ENCODE measurements around the gene HTR7. TPM values are rescaled to one million over a fixed set of nuclear protein-coding genes. Genes with fewer than 3 reads are reported as not detected.
A peak's percentile ranks its signal among the peaks of the same experiment; 100 is the strongest.

Gene HTR7
- total RNA-seq, 1 donor from 2014 or later, result 2.3 TPM

- Mint-ChIP-seq H3K27ac (no peak overlapping the region), H3K4me1 (ENCODE audit: unreplicated experiment) (peaks cover 4% of the 10 kb centered on the region), H3K36me3 (no peaks in the 10 kb centered on the region), H3K4me3 (peak overlapping the region; percentile 91), H3K9me3 (no peaks in the 10 kb centered on the region), H3K27me3 (peaks cover 87% of the 10 kb centered on the region)
- TF ChIP-seq, protein P1, sequence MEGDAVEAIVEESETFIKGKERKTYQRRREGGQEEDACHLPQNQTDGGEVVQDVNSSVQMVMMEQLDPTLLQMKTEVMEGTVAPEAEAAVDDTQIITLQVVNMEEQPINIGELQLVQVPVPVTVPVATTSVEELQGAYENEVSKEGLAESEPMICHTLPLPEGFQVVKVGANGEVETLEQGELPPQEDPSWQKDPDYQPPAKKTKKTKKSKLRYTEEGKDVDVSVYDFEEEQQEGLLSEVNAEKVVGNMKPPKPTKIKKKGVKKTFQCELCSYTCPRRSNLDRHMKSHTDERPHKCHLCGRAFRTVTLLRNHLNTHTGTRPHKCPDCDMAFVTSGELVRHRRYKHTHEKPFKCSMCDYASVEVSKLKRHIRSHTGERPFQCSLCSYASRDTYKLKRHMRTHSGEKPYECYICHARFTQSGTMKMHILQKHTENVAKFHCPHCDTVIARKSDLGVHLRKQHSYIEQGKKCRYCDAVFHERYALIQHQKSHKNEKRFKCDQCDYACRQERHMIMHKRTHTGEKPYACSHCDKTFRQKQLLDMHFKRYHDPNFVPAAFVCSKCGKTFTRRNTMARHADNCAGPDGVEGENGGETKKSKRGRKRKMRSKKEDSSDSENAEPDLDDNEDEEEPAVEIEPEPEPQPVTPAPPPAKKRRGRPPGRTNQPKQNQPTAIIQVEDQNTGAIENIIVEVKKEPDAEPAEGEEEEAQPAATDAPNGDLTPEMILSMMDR (conservative IDR thresholded peaks at IDR 0.05), result no peak
- DNase-seq (ENCODE audit: extremely low spot score, unreplicated experiment), result no peak
Measured at GRCh38 chr10:90858461-90858968, 676 bp upstream of the HTR7 start.

DNA sequence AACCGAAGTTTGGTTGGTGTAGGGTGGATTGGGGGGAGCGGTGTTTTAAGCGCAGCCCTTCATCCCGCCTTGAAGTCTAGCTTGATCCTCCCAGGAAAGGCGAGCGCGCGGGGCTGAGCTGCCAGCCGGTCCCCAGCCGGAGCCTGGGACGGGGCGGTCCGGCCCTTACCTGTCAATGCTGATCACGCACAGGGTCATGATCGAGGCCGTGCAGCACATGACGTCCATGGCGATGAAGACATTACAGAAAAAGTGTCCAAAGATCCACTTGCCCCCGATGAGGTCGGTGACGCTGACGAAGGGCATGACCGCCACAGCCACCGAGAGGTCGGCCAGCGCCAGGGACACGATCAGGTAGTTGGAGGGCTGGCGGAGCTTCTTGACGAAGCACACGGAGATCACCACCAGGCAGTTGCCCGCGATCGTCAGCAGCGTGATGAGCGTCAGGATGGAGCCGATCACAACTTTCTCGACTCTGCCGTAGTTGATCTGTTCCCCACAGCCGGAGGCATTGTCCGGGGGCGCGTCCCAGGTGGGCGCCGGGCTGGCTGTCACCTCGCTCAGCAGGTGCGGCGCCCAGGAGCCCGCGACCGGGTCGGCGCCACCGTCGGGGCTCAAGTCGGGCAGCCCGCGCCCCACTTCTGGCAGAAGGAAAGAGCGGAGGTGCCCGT lies 740 bp downstream of the HTR7 start:
- Mint-ChIP-seq H3K36me3 (no peaks in the 10 kb centered on the region), H3K4me1 (ENCODE audit: unreplicated experiment) (peaks cover 4% of the 10 kb centered on the region), H3K27me3 (peaks cover 80% of the 10 kb centered on the region), H3K27ac (no peak overlapping the region), H3K4me3 (peak overlapping the region; percentile 91), H3K9me3 (no peaks in the 10 kb centered on the region)
- TF ChIP-seq, protein P1 (conservative IDR thresholded peaks at IDR 0.05), result no peak
- DNase-seq (ENCODE audit: extremely low spot score, unreplicated experiment), result no peak

DNA sequence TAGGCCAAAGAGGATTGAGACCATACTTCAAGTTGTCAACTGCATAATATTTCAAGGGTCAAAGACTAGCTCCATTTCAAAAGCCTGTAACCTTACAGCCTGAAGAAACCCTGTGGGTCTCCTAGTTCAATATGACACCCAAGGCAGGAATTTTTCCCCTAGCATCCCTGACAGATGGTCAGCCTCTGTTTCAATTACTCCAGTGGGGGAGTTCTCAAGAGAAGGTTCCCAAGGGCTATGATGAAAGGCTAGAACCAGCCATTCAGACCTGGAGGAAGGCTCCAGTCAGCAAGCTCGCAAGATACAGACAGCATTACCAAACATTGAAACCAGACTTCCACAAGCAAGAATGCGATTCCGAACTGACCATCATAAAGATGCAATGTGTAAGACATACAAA lies 1.6 kb downstream of the HTR7 start:
- Mint-ChIP-seq H3K4me3 (peak overlapping the region; percentile 82), H3K27ac (no peak overlapping the region), H3K27me3 (peaks cover 72% of the 10 kb centered on the region), H3K9me3 (peaks cover 4% of the 10 kb centered on the region), H3K36me3 (no peaks in the 10 kb centered on the region), H3K4me1 (ENCODE audit: unreplicated experiment) (peaks cover 4% of the 10 kb centered on the region)
- DNase-seq (ENCODE audit: extremely low spot score, unreplicated experiment), result no peak
- TF ChIP-seq, protein P1 (conservative IDR thresholded peaks at IDR 0.05), result no peak

DNA sequence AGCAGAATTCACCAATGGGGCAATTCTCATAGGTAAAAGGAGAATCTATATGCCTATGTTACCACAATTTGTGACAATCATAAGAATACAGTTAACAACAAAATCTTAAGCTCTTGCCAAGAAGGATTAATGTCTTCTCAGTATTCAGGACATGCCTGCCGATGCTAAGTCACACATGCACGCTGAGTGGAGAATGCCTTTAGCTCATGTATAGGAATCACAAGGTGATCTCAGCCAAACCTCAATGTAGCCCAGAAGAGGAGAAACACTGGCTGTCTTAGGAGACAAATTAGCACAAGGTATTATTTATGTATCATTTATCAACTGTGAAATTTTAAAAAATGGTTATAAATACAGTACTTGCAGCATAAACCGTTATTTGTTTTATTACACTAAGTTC lies 2.7 kb downstream of the HTR7 start:
- Mint-ChIP-seq H3K9me3 (peaks cover 11% of the 10 kb centered on the region), H3K4me1 (ENCODE audit: unreplicated experiment) (peaks cover 4% of the 10 kb centered on the region), H3K36me3 (peaks cover 6% of the 10 kb centered on the region), H3K27me3 (peaks cover 66% of the 10 kb centered on the region), H3K4me3 (no peak overlapping the region), H3K27ac (no peak overlapping the region)
- TF ChIP-seq, protein P1 (conservative IDR thresholded peaks at IDR 0.05), result no peak
- no peak for DNase-seq (ENCODE audit: extremely low spot score, unreplicated experiment)

DNA sequence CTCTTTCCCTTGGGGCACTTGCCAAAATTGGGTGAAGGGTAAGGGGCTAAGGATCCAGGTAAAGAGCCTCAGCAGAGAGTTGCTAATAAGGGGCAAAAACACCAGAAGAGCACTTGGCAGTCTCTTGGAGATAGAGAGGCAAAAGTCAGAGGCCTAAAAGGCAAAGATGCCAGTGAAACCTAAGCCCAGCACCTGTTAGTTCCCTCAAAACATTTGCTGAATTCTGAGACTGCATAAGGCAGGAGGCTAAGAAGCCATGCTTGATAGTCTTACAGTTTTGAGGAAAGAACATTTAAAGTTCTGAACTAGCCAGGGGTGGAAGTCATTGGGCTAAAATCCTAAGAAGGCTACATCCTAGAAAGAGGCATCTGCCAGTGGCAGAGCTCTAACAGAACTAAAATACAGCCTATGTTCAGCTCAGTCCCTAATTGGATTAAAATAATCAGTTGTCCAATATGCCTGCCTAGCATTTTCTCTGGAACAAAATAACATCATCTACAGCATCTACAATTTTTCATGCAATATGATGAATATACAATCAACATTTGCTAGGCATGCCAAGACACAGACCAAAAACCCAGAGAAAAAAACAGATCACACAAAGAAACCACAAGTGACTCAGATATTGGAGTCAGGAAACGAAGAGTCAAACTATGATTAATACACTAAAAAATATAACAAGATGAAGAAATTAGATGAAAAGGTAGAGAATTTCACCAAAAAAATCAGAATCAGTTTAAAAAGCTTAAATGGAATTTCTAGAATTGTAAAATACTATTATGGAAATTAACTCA lies 7.7 kb downstream of the HTR7 start:
- DNase-seq (ENCODE audit: extremely low spot score, unreplicated experiment), result no peak
- Mint-ChIP-seq H3K27me3 (peaks cover 36% of the 10 kb centered on the region), H3K27ac (no peak overlapping the region), H3K4me3 (no peak overlapping the region), H3K4me1 (ENCODE audit: unreplicated experiment) (no peaks in the 10 kb centered on the region), H3K9me3 (peaks cover 11% of the 10 kb centered on the region), H3K36me3 (peaks cover 6% of the 10 kb centered on the region)
- TF ChIP-seq, protein P1 (conservative IDR thresholded peaks at IDR 0.05), result no peak
